ENCODE measurements around the gene PLAGL1.

GRCh38 chr6:144008846-144009245 is 787 bp upstream of the PLAGL1 start:
- TF ChIP-seq CTCF (IDR thresholded peaks at IDR 0.05) (no peak), POLR2A (IDR thresholded peaks at IDR 0.05) (no peak)

Data from heart left ventricle (tissue), 13 donors.